ENCODE measurements around the gene MAN2A2.
A peak's percentile ranks its signal among the peaks of the same experiment; 100 is the strongest.
"Not testable (repeated sequence)": the region's sequence is repeated elsewhere in the genome, so short reads cannot be mapped to it uniquely, and the experiment has no call there.

Gene MAN2A2

DNA sequence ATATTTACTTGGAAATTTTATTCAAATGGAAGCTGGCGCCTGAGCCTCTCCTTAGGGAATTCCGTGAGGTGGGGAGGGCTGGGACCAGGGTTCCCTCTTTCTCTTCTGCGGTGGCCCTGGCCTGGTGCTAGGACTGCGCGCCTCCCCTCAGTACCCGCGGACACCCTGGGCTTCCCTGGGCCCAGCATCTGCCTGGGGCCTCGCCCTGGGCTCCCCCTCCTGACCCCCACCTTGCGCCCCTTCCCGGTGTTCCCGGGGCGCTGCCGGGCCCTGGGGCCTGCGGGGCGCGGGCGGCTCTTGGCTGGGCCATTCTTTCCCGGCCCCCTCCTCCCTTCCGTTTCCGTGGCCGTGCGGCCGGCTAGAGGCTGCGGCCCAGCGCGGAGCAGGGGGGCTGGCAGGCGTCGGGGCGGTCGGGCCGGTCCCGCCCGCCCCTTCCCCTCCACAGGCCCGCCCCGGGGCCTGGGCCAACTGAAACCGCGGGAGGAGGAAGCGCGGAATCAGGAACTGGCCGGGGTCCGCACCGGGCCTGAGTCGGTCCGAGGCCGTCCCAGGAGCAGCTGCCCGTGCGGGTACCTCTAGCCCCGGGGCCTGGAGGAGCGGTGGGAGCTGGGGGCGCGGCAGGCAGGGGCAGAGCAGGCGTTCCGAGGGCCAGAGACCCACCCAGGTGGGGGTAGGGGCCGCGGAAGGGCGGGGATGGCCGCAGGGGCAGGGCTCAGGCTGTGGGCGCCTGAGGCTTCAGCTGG is 19.0 kb upstream of the MAN2A2 start, which contains the start of gene FES:
Gene FES, plus strand, starts transcription at position 529 of the 743 bp plus-strand sequence. CDS start 542 bp downstream, outside the sequence.
- DNase-seq (ENCODE audit: low read depth in 2 of 2): no peak

DNA sequence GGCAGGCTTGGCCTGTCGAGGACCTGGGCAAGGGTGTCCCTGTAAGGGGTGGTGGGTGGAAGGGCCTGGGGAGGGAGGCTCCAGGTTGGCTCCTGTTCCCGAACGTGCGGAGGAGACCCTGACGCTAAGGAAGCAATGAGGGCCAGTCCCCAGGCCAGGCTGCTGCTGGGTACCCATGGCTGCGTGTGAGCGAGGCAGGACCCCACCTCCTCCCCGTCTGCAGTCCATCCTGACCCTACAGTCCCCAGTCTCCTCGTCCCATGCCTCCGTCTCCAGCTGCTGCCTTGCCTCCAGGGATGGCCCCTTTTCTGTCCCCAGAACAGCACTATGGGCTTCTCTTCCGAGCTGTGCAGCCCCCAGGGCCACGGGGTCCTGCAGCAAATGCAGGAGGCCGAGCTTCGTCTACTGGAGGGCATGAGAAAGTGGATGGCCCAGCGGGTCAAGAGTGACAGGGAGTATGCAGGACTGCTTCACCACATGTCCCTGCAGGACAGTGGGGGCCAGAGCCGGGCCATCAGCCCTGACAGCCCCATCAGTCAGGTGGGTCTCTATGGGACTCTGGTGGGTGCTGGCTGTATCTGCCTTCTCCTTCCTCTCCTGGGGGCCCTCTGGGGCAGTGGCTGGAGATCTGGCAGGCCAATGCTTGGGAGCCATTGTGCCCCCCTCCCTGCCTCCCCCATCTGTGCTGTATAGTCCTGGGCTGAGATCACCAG is 18.2 kb upstream of the MAN2A2 start:
- no peak for DNase-seq (ENCODE audit: low read depth in 2 of 2)

DNA sequence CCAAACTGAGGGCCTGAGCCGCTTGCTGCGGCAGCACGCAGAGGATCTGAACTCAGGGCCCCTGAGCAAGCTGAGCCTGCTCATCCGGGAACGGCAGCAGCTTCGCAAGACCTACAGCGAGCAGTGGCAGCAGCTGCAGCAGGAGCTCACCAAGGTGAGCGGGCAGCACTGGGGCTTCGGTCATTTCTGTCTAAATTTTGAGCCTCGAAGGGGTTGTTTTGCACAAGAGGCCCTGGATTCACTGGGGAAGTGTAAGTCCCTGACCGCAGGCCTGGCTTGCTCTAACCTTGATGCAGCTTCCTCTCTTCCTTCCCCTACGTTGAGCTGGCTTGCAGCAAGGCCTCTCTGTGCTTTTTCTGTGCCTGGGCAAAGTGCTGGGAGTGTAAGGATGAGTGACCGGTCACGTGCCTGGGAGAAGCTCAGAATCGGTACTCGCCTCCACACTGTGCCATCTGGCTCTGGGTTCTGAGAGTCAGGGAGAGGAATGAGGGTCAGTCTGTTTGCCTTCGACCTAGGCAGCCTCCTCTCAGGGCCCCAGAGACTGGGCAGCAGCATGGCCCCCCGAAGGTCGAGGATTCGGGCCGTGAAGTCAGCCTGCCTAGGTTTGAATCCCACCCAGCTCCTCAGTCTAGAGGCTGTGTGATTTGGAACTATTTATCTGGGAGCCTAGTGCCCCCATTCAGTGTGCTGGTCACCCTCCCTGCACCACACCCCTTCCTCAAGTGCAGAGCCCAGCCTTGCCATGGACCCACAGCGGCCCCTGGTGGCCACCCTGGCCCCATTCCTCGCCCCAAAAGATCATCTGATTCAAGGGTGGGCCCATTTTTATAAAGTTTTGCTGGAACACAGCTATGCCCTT is 17.4 kb upstream of the MAN2A2 start:
- peak in 1 of 2 donors; percentile 60 for DNase-seq (ENCODE audit: low read depth in 2 of 2)

DNA sequence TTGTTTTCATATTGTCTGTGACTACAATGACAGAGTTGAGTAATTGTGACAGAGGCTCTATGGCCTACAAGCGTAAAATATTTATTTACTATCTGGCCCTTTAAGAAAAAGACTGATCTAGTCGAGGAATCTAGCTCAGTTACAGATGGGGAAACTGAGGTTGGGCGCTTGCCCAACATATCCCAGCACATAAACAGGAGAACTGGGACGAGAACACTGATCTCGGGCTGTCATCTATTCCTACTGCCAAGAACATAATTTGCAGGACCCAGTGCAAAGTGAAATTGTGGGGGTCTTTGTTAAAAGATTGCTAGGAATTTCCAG is 16.8 kb upstream of the MAN2A2 start:
- DNase-seq (ENCODE audit: low read depth in 2 of 2): no peak

DNA sequence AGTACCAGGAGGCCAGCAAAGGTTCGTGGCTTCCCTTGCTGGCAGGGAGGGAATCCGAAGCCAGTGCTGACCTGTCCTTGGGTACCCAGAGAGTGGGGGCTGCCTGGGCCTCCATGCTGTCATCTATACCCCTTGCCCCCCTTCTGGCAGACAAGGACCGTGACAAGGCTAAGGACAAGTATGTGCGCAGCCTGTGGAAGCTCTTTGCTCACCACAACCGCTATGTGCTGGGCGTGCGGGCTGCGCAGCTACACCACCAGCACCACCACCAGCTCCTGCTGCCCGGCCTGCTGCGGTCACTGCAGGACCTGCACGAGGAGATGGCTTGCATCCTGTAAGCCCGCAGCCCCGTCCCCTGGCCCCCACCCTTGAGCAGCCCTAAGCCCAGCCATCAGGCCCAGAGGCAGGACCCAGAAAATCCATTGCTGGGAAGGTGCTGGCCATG is 16.0 kb upstream of the MAN2A2 start:
- no peak for DNase-seq (ENCODE audit: low read depth in 2 of 2)

DNA sequence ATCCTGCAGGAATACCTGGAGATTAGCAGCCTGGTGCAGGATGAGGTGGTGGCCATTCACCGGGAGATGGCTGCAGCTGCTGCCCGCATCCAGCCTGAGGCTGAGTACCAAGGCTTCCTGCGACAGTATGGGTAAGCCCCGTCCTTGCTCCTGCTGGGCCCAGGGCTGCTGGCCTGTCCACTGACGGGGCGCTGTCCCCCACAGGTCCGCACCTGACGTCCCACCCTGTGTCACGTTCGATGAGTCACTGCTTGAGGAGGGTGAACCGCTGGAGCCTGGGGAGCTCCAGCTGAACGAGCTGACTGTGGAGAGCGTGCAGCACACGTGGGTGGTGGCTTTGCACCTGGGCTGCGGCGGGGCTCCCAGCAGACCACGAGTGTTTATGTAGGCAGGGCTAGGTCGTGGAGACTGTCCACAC is 13.8 kb upstream of the MAN2A2 start:
- DNase-seq (ENCODE audit: low read depth in 2 of 2): no peak

DNA sequence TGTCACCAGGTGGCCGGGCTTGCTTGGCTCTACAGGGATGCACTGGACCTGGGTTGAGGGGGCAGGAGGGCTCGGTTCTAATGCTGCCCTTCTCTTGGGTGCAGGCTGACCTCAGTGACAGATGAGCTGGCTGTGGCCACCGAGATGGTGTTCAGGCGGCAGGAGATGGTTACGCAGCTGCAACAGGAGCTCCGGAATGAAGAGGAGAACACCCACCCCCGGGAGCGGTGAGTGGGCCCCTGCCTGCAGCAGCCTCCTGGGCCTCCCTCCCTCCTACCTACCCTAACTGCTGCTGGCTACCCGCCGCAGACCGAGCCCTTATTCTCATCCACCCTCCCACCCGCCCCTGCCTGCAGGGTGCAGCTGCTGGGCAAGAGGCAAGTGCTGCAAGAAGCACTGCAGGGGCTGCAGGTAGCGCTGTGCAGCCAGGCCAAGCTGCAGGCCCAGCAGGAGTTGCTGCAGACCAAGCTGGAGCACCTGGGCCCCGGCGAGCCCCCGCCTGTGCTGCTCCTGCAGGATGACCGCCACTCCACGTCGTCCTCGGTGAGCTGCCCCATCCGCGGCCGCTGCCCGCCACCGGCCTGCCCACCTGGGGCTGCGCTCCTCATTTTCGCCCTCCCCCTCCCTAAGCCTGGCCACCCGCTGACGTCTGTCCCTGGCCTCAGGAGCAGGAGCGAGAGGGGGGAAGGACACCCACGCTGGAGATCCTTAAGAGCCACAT is 13.2 kb upstream of the MAN2A2 start:
- DNase-seq (ENCODE audit: low read depth in 2 of 2): no peak

DNA sequence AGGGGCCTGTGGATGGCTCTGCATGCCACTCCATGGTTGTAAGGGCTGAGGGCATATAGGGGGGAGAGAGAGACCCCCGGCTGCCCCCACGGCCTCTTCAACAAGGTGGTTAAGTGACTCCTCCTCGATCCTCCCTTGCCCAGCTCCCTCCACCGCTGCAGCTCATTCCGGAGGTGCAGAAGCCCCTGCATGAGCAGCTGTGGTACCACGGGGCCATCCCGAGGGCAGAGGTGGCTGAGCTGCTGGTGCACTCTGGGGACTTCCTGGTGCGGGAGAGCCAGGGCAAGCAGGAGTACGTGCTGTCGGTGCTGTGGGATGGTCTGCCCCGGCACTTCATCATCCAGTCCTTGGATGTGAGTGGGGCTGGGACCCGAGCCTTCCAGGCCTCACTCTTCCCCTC is 12.3 kb upstream of the MAN2A2 start:
- no peak for DNase-seq (ENCODE audit: low read depth in 2 of 2)

DNA sequence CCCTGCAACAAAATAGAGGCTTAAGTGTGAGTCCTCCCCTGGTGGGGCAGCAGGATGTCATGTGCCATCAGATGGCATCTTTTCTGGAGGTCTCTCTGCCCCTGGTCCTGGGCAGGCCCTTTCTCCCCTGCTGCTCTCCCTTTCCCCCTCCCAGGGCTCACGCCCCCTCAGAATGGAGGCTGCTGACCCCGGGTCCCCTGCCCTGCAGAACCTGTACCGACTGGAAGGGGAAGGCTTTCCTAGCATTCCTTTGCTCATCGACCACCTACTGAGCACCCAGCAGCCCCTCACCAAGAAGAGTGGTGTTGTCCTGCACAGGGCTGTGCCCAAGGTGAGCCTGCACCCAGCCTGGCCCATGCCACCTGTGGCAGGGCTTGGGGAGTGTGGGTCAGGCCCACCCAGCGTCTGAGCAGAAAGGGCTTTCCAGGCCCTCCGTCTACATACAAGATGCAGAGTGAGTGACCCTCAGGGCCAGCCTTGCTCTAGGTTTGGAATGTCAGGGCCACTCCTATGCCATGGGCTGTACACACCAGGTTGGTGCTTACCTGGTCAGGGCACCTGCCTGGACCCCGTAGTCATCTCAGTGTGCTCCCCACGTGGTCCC is 11.7 kb upstream of the MAN2A2 start:
- DNase-seq (ENCODE audit: low read depth in 2 of 2): no peak

DNA sequence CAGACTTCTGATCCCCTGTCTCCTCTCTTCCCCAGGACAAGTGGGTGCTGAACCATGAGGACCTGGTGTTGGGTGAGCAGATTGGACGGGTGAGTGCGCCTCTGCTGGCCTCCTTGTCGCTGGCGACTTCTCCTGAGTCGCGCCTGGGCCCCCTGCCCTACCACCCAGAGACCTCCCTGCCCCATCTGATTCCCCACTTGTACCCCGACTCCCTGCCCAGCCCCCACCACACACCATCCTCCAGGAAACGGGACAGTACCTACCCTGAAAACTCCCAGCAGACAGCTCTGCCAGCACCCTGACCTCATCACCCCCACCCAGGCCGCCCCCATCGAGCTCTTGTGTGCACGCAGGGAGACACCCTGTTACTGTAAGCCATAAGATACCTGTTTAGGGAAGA is 11.1 kb upstream of the MAN2A2 start:
- no peak for DNase-seq (ENCODE audit: low read depth in 2 of 2)

DNA sequence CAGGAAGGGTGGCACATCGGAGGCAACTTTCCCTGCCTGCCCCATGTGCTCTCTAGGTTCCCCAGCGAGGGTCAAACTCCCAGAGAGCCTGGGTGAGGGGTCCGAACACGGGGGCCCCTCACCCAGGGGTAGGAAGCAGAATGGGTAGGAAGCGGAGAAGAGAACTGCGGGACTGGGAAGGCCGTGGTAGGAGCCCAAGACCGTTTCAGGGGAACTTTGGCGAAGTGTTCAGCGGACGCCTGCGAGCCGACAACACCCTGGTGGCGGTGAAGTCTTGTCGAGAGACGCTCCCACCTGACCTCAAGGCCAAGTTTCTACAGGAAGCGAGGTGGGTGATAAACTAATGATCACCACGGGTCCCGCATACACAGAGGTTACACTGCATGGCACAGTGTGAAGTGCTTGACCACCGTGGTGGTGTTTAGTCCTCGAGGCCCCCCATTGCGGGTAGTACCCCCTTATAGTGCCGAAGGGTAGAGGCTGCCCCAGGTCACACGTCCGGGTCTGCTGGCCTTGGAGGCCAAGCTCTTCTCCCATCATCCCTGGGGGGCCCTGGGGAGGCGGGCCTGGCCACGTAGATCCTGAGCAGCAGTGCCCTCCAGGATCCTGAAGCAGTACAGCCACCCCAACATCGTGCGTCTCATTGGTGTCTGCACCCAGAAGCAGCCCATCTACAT is 10.5 kb upstream of the MAN2A2 start:
- DNase-seq (ENCODE audit: low read depth in 2 of 2): no peak

DNA sequence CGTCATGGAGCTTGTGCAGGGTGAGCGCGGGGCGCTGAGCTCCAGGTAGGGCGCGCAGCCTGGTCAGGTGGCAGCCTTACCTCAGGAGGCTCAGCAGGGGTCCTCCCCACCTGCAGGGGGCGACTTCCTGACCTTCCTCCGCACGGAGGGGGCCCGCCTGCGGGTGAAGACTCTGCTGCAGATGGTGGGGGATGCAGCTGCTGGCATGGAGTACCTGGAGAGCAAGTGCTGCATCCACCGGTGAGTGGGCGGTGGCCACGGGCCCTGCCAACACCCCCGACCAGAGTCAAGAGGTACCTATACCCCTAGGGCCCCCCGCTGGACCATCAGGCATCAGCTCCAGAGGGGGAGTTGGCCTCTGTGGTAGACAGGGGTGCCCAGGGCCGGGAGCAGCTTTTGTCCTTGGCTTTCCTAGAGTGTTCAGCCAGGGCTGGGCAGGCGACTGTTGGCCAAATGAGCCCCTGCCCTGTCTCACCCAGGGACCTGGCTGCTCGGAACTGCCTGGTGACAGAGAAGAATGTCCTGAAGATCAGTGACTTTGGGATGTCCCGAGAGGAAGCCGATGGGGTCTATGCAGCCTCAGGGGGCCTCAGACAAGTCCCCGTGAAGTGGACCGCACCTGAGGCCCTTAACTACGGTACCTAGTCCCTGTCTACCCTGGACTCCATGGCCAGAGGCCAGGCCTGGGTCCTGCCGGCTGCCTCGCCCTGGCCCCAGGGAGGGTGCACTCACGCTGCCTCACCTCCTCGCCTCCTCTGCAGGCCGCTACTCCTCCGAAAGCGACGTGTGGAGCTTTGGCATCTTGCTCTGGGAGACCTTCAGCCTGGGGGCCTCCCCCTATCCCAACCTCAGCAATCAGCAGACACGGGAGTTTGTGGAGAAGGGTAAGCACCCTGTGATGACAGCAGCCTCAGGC is 9.7 kb upstream of the MAN2A2 start:
- DNase-seq (ENCODE audit: low read depth in 2 of 2): no peak

DNA sequence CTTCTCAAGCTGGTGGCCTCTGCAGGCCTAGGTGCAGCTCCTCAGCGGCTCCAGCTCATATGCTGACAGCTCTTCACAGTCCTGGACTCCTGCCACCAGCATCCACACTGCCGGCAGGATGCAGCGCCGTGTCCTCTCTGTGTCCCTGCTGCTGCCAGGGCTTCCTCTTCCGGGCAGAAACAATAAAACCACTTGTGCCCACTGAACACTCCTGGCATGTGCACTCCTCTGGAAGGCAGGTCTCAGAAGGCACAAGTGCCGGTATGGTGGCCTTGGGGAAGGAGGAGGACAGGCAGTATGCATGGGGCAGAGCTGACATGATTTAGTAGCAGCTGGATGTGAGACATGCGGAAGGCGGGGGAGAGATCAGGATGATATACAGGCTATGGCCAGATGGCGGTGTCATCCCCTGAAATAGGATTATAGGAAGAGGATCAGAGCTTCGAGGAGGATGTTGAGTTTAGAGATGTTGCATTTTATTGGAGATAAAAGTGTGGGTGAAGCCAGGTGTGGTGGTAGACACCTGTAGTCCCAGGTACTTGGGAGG is 7.5 kb upstream of the MAN2A2 start:
- no peak for DNase-seq (ENCODE audit: low read depth in 2 of 2)

DNA sequence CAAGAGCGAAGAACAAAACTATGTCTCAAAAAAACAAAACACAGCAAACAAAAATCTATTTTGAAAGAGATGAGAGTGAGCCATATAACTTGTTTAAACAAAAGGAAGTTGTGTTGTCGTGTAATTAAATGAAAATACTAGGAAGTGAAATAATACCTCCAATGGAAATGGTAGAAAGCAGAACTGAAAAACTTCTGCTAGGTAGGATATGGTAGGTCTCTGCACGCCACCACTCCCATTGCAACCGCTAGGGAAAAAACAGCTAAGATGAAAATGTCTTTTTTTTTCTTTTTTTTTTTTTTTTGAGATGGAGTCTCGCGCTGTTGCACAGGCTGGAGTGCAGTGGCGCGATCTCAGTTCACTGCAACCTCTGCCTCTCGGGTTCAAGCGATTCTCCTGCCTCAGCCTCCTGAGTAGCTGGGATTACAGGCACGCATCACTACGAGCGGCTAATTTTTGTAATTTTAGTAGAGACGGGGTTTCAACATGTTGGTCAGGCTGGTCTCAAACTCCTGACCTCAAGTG is 5.9 kb upstream of the MAN2A2 start:
- not testable (repeated sequence) for DNase-seq (ENCODE audit: low read depth in 2 of 2)

DNA sequence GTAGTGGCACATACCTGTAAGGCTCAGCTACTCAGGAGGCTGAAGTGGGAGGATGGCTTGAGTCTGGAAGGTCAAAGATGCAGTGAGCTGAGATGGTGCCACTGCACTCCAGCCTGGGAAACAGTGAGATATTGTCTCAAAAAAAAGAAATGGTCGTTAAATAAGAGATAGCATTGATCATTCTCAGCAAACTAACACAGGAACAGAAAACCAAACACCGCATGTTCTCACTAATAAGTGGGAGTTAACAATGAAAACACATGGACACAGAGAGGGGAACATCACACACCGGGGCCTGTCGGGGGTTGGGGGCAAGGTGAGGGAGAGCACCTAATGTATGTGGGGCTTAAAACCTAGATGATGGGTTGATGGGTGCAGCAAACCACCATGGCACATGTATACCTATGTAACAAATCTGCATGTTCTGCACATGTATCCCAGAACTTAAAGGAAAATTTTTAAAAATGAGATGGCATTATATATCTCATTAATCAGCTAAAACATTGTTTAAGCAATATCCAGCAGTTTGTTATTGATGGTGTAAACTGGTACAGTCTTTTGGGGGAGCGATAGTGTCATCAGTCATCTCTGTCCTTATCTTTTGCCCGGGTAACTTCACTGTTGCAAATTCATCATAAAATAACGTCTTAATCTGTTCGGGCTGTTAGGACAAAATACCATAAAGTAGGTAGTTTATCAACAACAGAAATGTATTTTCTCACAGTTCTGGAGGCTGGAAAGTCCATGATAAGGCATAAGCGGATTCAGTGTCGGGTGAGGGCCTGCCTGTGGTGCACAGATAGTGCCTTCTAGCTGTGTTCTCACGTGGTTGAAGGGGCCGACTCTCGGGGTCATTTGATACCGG is 1.7 kb upstream of the MAN2A2 start:
- DNase-seq (ENCODE audit: low read depth in 2 of 2): no peak

DNA sequence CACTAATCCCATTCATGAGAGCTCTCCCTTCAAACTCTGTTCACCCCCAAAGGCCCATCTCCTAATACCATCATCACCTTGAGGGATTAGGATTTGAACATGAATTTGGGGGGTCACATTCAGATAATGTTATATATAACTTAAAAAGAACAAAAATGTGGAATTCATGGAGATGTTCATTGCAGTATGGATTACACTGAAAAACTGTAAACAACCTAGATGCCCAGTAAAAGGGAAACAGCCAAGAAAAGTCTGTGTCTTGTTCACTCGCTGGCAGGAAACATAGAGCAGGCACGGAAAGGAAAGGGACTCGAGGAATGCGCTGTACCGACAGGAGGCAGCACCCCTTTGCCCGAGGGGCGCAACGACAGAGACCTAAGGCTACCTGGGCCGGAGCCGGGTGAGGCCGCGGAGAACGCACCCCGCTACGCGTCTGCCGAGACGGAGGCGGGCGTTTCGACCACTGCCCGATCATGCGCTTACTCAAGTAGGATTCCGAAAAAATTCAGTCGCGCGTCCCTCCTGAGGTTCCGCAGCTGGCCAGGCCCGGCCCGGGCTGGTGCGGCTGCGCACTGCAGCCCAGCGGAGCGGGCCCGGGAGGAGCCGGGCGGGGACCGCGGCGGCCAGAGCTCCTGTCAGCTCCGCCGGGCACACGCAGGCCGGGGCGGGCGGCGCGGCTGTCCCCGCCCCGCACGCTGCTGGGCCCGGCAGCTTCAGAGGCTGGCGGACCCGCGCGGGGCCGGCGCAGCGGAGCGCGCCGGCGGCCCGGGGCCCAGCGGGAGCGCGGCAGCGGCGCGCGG is 862 bp upstream of the MAN2A2 start:
- peak; percentile 65 to 67 for DNase-seq (ENCODE audit: low read depth in 2 of 2)
